Upper lobe of left lung (tissue), 4 donors: ENCODE data around the gene MCTP2.

Experiments used
- POLR2AphosphoS5 ChIP-seq, 2 donors: sonication (generic); formaldehyde crosslinking; IDR thresholded peaks; one replicate each; pipeline ENCODE4 v1.5.1; 2017; ENCODE audit warnings: antibody characterized with exemption in 2 of 2
- TF ChIP-seq, protein P1 (sequence below), 6 experiments: fragments of 450-650 bp in 4 of 6; fragments of 200-600 bp in 2 of 6; sonication (generic) in 2 of 6; IDR thresholded peaks; one replicate each; pipeline ENCODE4 v1.5.1; 2016 to 2019; ENCODE audit warnings: antibody characterized with exemption in 6 of 6

DNA sequence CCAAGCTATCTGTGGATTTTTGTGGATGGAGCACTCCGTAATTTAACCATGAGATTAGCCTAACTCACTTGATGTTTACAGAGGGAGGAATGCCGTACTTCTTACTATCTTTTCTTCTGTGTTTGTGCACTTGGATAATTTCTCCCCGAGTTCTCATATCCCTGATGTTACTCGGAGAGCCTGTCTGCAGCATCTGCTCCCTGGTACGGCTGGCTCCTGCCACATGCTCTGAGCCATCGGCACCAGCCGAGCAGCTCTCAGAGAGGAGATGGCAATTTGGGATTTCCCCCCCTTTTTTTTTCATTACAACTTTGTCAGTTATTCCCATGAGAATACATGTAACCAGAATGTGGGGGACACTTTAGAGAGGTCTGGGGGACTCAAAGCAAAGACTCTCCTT is 155.0 kb downstream of the MCTP2 start:
- TF ChIP-seq POLR2AphosphoS5 (IDR thresholded peaks at IDR 0.05): no peak
- TF ChIP-seq, protein P1, sequence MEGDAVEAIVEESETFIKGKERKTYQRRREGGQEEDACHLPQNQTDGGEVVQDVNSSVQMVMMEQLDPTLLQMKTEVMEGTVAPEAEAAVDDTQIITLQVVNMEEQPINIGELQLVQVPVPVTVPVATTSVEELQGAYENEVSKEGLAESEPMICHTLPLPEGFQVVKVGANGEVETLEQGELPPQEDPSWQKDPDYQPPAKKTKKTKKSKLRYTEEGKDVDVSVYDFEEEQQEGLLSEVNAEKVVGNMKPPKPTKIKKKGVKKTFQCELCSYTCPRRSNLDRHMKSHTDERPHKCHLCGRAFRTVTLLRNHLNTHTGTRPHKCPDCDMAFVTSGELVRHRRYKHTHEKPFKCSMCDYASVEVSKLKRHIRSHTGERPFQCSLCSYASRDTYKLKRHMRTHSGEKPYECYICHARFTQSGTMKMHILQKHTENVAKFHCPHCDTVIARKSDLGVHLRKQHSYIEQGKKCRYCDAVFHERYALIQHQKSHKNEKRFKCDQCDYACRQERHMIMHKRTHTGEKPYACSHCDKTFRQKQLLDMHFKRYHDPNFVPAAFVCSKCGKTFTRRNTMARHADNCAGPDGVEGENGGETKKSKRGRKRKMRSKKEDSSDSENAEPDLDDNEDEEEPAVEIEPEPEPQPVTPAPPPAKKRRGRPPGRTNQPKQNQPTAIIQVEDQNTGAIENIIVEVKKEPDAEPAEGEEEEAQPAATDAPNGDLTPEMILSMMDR (IDR thresholded peaks at IDR 0.05): no peak
